Endodermal cell (in vitro differentiated cells): ENCODE measurements around the gene MAP7. TPM values are rescaled to one million over a fixed set of nuclear protein-coding genes. Genes with fewer than 3 reads are reported as not detected.

Experiments used
- DNase-seq: peaks from one replicate; pipeline ENCODE4 v3.0.0-alpha.2; 2017
- H3K27ac ChIP-seq: 2 replicates; pipeline ENCODE4 v1.5.1; 2013; ENCODE audit warnings: mild to moderate bottlenecking, low read depth, low read length, moderate library complexity
- H3K27me3 ChIP-seq: 2 replicates; pipeline ENCODE4 v1.6.1; 2013; ENCODE audit warnings: mild to moderate bottlenecking, low read length, moderate library complexity; ENCODE audit not compliant: insufficient read depth, control insufficient read depth, poor library complexity, severe bottlenecking
- H3K36me3 ChIP-seq: 2 replicates; pipeline ENCODE4 v1.7.0; 2013; ENCODE audit warnings: mild to moderate bottlenecking, low read length, moderate library complexity; ENCODE audit not compliant: control insufficient read depth, insufficient read depth
- H3K4me1 ChIP-seq: one replicate; pipeline ENCODE4 v1.7.0; 2013; ENCODE audit warnings: low read length; ENCODE audit not compliant: control insufficient read depth, insufficient read depth
- H3K4me3 ChIP-seq: 2 replicates; pipeline ENCODE4 v1.5.1; 2013; ENCODE audit warnings: mild to moderate bottlenecking, low read length, moderate library complexity
- H3K9ac ChIP-seq: 2 replicates; pipeline ENCODE4 v1.6.1; 2013; ENCODE audit warnings: mild to moderate bottlenecking, low read length, moderate library complexity; ENCODE audit not compliant: poor library complexity, severe bottlenecking; ENCODE audit errors: extremely low read depth
- H3K9me3 ChIP-seq: 2 replicates; pipeline ENCODE4 v1.6.1; 2013; ENCODE audit warnings: mild to moderate bottlenecking, low read length, moderate library complexity; ENCODE audit not compliant: control insufficient read depth
- H3K27ac Mint-ChIP-seq: 2 replicates; pipeline ENCODE4 v1.8.0; 2020; ENCODE audit warnings: mixed read lengths
- H3K27me3 Mint-ChIP-seq: 2 replicates; pipeline ENCODE4 v1.8.0; 2021; ENCODE audit warnings: mild to moderate bottlenecking, mixed read lengths; ENCODE audit not compliant: insufficient read depth
- H3K36me3 Mint-ChIP-seq: 2 replicates; pipeline ENCODE4 v1.8.0; 2020; ENCODE audit warnings: low read depth, mixed read lengths
- H3K4me1 Mint-ChIP-seq: 2 replicates; pipeline ENCODE4 v1.8.0; 2020; ENCODE audit warnings: mixed read lengths
- H3K4me3 Mint-ChIP-seq: 2 replicates; pipeline ENCODE4 v1.8.0; 2020; ENCODE audit warnings: mild to moderate bottlenecking, moderate library complexity, mixed read lengths
- H3K9me3 Mint-ChIP-seq: 2 replicates; pipeline ENCODE4 v1.8.0; 2020; ENCODE audit warnings: mild to moderate bottlenecking, mixed read lengths
- WGBS, 2 experiments: methylation state at CpG; one replicate each; pipeline versions ENCODE4 v1.1.5 to v1.1.7; 2013; ENCODE audit warnings: missing lambda C conversion rate in 2 of 2, mixed read lengths in 1 of 2; ENCODE audit not compliant: insufficient coverage in 1 of 2, insufficient read length in 1 of 2; 5-methylcytosine and 5-hydroxymethylcytosine counted together
- total RNA-seq, 2 donors: library from RNA; stranded (reverse); fragmentation: NEBNext Ultra II Directional in 1 of 2; extraction: Animal tissue kit (Norgen Biotek cat#: 25700) in 1 of 2; gene quantifications; 2 replicates in 1 of 2; 3 replicates in 1 of 2; pipeline ENCODE4 v1.2.1, GENCODE V29; 2021
- TF ChIP-seq, protein P1 (sequence below): fragments of 200-600 bp; sonication (generic); conservative IDR thresholded peaks from 2 replicates; pipeline ENCODE4 v1.5.0; 2021; ENCODE audit warnings: antibody characterized with exemption, mild to moderate bottlenecking

The MAP7 gene
- total RNA-seq, 2 donors from 2014 or later, result 42.4 to 48.7 TPM

DNA sequence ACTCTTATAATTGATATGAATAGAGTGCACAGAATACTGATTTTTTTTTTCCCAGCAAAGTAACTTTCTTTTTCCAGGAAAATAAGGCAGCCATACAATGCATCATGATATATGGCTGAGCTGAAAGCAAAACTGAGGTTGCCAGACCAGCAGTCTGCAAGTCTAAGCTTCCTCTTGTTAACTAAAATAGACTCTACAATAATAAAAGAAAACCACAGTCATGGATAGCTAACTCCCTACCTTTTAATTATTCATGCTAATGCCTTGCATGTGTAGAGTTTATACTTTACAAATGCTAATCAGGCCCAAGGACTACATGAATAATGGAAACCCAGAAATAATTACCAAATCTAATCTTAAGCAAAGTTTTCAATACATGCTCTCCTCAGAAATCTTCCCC, 47.4 kb downstream of the MAP7 start:
- DNase-seq, result no peak
- no peak overlapping the region for H3K4me3 Mint-ChIP-seq
- peaks cover 50% of the 10 kb centered on the region for H3K4me1 Mint-ChIP-seq
- Histone ChIP-seq H3K27ac (peak overlapping the region; percentile 37), H3K4me1 (peaks cover 12% of the 10 kb centered on the region), H3K9me3 (no peaks in the 10 kb centered on the region), H3K9ac (no peak overlapping the region), H3K4me3 (no peak overlapping the region), H3K27me3 (no peaks in the 10 kb centered on the region), H3K36me3 (no peaks in the 10 kb centered on the region)
- no peaks in the 10 kb centered on the region for H3K27me3 Mint-ChIP-seq
- TF ChIP-seq, protein P1, sequence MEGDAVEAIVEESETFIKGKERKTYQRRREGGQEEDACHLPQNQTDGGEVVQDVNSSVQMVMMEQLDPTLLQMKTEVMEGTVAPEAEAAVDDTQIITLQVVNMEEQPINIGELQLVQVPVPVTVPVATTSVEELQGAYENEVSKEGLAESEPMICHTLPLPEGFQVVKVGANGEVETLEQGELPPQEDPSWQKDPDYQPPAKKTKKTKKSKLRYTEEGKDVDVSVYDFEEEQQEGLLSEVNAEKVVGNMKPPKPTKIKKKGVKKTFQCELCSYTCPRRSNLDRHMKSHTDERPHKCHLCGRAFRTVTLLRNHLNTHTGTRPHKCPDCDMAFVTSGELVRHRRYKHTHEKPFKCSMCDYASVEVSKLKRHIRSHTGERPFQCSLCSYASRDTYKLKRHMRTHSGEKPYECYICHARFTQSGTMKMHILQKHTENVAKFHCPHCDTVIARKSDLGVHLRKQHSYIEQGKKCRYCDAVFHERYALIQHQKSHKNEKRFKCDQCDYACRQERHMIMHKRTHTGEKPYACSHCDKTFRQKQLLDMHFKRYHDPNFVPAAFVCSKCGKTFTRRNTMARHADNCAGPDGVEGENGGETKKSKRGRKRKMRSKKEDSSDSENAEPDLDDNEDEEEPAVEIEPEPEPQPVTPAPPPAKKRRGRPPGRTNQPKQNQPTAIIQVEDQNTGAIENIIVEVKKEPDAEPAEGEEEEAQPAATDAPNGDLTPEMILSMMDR, result no peak
- no peaks in the 10 kb centered on the region for H3K9me3 Mint-ChIP-seq
- peak overlapping the region; percentile 69 for H3K27ac Mint-ChIP-seq
- H3K36me3 Mint-ChIP-seq, result peaks cover 3% of the 10 kb centered on the region

DNA sequence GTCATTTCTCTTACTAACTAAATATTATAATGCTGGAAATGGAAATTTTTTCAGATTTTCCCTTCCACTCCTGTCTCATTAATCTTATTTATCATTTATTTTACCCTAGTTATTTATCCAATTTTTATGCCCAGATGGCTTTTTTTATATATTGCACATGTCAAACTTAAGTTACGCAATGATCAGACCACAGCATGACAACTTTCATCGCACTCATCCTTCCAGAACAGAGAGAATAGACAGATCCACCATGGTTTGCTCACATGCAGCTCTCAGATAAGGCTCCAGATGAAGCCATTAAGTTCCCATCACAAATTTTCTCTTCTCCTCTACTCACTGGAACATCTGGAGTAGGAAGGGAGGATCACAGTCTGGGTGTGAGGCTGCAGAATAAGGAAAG, 48.7 kb downstream of the MAP7 start:
- peaks cover 51% of the 10 kb centered on the region for H3K4me1 Mint-ChIP-seq
- no peaks in the 10 kb centered on the region for H3K36me3 ChIP-seq
- H3K9me3 Mint-ChIP-seq, result no peaks in the 10 kb centered on the region
- H3K27ac Mint-ChIP-seq, result peak overlapping the region; percentile 24
- no peak overlapping the region for H3K4me3 ChIP-seq
- H3K27ac ChIP-seq, result no peak overlapping the region
- no peak overlapping the region for H3K4me3 Mint-ChIP-seq
- no peak for DNase-seq
- H3K9ac ChIP-seq, result no peak overlapping the region
- no peaks in the 10 kb centered on the region for H3K27me3 Mint-ChIP-seq
- peaks cover 15% of the 10 kb centered on the region for H3K4me1 ChIP-seq
- TF ChIP-seq, protein P1, result no peak
- 90 to 100% methylated on average over 1 to 2 of the region's 2 CpGs for WGBS, 2 experiments
- peaks cover 1% of the 10 kb centered on the region for H3K36me3 Mint-ChIP-seq
- H3K27me3 ChIP-seq, result no peaks in the 10 kb centered on the region
- no peaks in the 10 kb centered on the region for H3K9me3 ChIP-seq

DNA sequence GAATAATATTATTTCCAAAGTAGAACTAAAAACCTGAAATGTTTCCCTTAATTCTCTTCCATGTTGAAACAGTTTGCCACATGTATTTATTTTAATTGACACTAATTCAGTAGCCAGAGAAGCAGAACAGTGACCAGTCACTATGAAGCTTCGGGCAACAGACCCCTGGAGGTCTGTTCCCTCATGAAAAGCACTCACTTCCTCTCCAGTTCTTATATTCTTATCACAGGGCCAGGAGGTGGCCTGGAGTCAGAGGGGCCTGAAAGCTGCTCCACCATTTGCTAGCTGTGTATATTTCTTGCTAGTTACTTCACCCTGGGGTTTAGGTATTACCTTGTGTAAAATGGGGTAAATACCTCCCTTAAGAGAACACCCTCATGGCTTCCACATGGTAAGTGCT, 49.1 kb downstream of the MAP7 start:
- H3K36me3 Mint-ChIP-seq, result peaks cover 3% of the 10 kb centered on the region
- peak overlapping the region; percentile 83 for H3K27ac Mint-ChIP-seq

More for the DNA sequence above, 49.1 kb downstream of the MAP7 start:
- 67 to 100% methylated on average over 1 of the region's 1 CpG for whole genome bisulfite sequencing, 2 experiments
- TF ChIP-seq, protein P1, result no peak
- Mint-ChIP-seq H3K9me3 (no peaks in the 10 kb centered on the region), H3K4me3 (no peak overlapping the region), H3K27me3 (no peaks in the 10 kb centered on the region), H3K4me1 (peaks cover 50% of the 10 kb centered on the region)
- no peaks in the 10 kb centered on the region for H3K9me3 ChIP-seq
- H3K4me3 ChIP-seq, result no peak overlapping the region
- no peaks in the 10 kb centered on the region for H3K36me3 ChIP-seq
- H3K27me3 ChIP-seq, result no peaks in the 10 kb centered on the region
- DNase-seq, result no peak
- no peak overlapping the region for H3K9ac ChIP-seq
- peaks cover 18% of the 10 kb centered on the region for H3K4me1 ChIP-seq
- no peak overlapping the region for H3K27ac ChIP-seq
